ENCODE data around the gene SLC16A4.

SLC16A4 gene

GRCh38 chr1:110393691-110394492 lies 3.1 kb upstream of the SLC16A4 start:
- TF ChIP-seq CTCF (conservative IDR thresholded peaks at IDR 0.05; ENCODE audit: control insufficient read depth, insufficient read depth, low read depth, low read length), result no peak
- DNase-seq (ENCODE audit: low read depth), result peak; percentile 85
- no peak overlapping the region for H3K4me3 ChIP-seq (ENCODE audit: control insufficient read depth, low read depth, low read length)

DNA sequence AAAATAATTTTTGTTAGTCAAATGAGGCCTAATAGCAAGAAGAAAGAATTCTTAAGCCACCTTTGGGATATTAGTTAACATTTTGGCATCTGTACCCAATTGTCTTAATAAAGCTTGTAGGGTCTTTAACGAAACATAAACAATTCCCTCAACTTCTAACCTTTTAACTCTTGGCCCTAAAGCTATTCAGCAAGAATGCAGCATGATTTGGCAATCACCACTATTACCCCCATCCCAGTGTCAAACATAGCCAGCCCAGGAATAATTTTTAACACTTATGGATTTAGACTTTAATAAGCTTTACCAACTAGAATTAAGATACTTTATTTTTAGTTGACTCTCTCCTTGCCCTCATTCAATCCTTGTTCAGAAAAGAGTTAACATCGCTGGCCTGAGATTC lies 2.5 kb upstream of the SLC16A4 start:
- DNase-seq (ENCODE audit: low read depth), result no peak
- no peak overlapping the region for H3K4me3 ChIP-seq (ENCODE audit: control insufficient read depth, low read depth, low read length)
- no peak for TF ChIP-seq CTCF (conservative IDR thresholded peaks at IDR 0.05; ENCODE audit: control insufficient read depth, insufficient read depth, low read depth, low read length)

- peak; percentile 80 for DNase-seq (ENCODE audit: low read depth)
- H3K4me3 ChIP-seq (ENCODE audit: control insufficient read depth, low read depth, low read length), result peak overlapping the region; percentile 27
- TF ChIP-seq CTCF (conservative IDR thresholded peaks at IDR 0.05; ENCODE audit: control insufficient read depth, insufficient read depth, low read depth, low read length), result no peak
These were observed 730 bp downstream of the SLC16A4 start for GRCh38 chr1:110390096-110390495.

GRCh38 chr1:110387048-110387754 lies 3.6 kb downstream of the SLC16A4 start:
- H3K4me3 ChIP-seq (ENCODE audit: control insufficient read depth, low read depth, low read length), result no peak overlapping the region
- DNase-seq (ENCODE audit: low read depth), result no peak
- no peak for TF ChIP-seq CTCF (conservative IDR thresholded peaks at IDR 0.05; ENCODE audit: control insufficient read depth, insufficient read depth, low read depth, low read length)

- no peak for TF ChIP-seq CTCF (conservative IDR thresholded peaks at IDR 0.05; ENCODE audit: control insufficient read depth, insufficient read depth, low read depth, low read length)
- DNase-seq (ENCODE audit: low read depth), result no peak
- no peak overlapping the region for H3K4me3 ChIP-seq (ENCODE audit: control insufficient read depth, low read depth, low read length)
These were observed 5.5 kb downstream of the SLC16A4 start for GRCh38 chr1:110385369-110385768.

DNA sequence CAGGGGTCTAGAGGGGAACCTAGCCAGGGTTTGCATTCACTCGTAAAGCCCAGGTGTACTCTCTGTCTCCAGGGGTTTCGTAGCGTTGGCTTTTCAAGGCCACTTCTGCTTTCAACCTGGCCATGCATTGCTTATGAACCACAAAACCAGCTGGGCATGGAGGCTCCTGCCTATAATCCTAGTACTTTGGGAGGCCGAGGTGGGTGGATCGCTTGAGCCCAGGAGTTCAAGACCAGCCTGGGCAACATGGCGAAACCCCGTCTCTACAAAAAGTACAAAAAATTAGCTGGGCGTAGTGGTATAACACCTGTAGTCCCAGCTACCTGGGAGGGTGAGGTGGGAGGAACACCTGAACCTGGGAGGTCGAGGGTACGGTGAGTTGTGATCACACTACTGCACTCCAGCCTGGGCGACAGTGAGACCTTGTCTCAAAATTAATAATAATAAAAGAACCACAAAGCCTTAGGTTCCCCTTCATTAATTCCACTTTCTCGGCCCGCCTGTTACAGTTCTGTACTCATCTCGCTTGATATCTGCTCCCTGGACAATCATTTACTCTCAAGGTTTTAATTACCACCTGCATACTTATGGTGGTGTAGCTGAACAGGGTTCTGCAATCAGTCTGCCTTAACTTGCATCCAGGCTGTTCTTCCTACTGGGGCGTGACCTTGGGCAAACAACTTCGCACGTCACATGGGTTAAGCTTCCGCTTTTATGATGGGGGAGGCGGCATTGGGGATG lies 6.1 kb downstream of the SLC16A4 start:
- DNase-seq (ENCODE audit: low read depth), result no peak
- H3K4me3 ChIP-seq (ENCODE audit: control insufficient read depth, low read depth, low read length), result no peak overlapping the region
- no peak for TF ChIP-seq CTCF (conservative IDR thresholded peaks at IDR 0.05; ENCODE audit: control insufficient read depth, insufficient read depth, low read depth, low read length)
